Measurements from ENCODE around the gene SFXN5. TPM values are rescaled to one million over a fixed set of nuclear protein-coding genes. Genes with fewer than 3 reads are reported as not detected.

The SFXN5 gene
- total RNA-seq, 1 experiment from 2014 or later, result 22.0 TPM

DNA sequence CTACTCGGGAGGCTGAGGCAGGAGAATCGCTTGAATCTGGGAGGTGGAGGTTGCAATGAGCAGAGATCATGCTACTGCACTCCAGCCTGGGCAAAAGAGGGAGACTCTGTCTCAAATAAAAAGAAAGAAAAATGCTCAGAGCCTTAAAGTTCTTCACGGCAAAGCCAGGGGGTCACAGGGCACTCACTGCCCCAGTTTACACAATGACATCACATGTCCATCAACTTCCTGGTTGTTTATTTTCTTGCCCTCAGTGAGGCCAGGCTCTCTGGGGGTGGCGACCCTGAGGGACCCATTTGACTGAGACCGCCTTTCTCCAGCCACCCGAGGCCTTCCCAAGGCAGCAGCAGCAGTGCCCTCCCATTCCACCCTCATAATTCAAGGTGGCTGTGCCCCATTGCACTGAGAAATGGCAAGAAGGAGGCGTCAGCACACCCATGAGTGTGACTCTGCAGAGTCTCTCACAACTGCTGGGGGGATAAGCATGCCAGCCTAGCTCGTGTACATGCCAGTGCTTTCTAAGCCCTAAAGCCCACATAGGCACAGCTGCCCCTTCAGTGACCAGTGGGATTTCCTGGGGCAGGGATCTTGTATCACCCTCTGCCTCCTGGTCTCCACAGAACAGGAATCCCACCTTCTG, 50.0 kb downstream of the SFXN5 start:
- no peak overlapping the region for H2AFZ ChIP-seq (ENCODE audit: low read length)
- DNase-seq, result no peak
- CTCF ChIA-PET, result no interaction called here
- POLR2A ChIA-PET (ENCODE audit: unreplicated experiment), result no interaction called here
- no peak overlapping the region for H3K4me2 ChIP-seq (ENCODE audit: low read length)
- H3K79me2 ChIP-seq (ENCODE audit: low read length), result no peaks in the 10 kb centered on the region
- BruUV-seq (replicated peaks), result no TSS peak
- TF ChIP-seq, protein P1, sequence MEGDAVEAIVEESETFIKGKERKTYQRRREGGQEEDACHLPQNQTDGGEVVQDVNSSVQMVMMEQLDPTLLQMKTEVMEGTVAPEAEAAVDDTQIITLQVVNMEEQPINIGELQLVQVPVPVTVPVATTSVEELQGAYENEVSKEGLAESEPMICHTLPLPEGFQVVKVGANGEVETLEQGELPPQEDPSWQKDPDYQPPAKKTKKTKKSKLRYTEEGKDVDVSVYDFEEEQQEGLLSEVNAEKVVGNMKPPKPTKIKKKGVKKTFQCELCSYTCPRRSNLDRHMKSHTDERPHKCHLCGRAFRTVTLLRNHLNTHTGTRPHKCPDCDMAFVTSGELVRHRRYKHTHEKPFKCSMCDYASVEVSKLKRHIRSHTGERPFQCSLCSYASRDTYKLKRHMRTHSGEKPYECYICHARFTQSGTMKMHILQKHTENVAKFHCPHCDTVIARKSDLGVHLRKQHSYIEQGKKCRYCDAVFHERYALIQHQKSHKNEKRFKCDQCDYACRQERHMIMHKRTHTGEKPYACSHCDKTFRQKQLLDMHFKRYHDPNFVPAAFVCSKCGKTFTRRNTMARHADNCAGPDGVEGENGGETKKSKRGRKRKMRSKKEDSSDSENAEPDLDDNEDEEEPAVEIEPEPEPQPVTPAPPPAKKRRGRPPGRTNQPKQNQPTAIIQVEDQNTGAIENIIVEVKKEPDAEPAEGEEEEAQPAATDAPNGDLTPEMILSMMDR (conservative IDR thresholded peaks at IDR 0.05; ENCODE audit: low read depth, low read length), result no peak
- TF ChIP-seq EZH2phosphoT487 (IDR thresholded peaks at IDR 0.05; ENCODE audit: borderline replicate concordance, low read length) (no peak), EZH2 (IDR thresholded peaks at IDR 0.05; ENCODE audit: low read length, unreplicated experiment) (no peak)
- H4K20me1 ChIP-seq (ENCODE audit: low read length), result no peaks in the 10 kb centered on the region
- H3K4me1 ChIP-seq (ENCODE audit: insufficient read depth, low read length), result no peaks in the 10 kb centered on the region; the same call in 1 of the 2 replicates
- no peak overlapping the region for H3K27ac ChIP-seq (ENCODE audit: low read length)
- peaks cover 10% of the 10 kb centered on the region; the same call in 1 of the 2 replicates for H3K36me3 ChIP-seq (ENCODE audit: low read depth, low read length)
- no peak overlapping the region for H3K4me3 ChIP-seq (ENCODE audit: low read length)
- ATAC-seq, result no peak
- no peaks in the 10 kb centered on the region for H3K9me3 ChIP-seq (ENCODE audit: low read length)
- no peaks in the 10 kb centered on the region for H3K27me3 ChIP-seq (ENCODE audit: low read length)
- intact Hi-C loops (cut with micrococcal nuclease), result no loop called here
- H3K9ac ChIP-seq (ENCODE audit: low read length), result no peak overlapping the region
- H3K9me2 ChIP-seq (replicated peaks; ENCODE audit: low read length), result no peaks in the 10 kb centered on the region
- H3F3A ChIP-seq (ENCODE audit: low read length, unreplicated experiment), result no peaks in the 10 kb centered on the region

DNA sequence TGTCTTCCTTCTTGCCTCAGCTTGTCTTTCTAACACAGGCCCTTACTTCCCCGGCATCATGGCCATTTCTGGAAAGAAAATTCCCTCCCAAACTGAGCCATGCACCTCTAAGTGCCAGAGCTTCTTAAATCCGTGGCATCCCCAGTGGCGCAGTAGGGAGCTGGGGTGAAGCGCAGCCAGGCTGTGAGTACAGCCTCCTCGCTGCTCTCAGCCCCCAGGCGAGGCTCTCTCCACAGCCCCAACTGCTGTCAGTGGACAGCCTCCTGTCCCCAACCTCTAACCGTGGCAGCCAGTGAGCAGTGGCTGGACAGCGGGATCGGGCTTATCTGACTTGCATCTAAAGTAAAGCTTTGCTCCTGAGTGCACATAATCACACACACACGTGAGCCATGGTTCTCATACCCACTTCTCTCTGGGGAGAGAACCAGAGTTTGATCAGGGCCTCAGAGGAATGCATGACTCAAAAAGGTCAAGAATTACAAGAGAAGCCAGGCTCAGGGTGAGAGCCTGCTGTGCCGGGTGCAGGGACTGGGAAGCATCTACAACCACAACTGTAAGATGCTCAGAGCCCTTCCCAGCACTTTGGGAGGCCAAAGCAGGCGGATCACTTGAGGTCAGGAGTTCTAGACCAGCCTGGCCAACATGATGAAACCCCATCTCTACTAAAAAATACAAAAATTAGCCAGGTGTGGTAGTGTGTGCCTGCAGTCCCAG, 50.7 kb downstream of the SFXN5 start:
- H3K4me1 ChIP-seq (ENCODE audit: insufficient read depth, low read length), result no peaks in the 10 kb centered on the region; the same call in 1 of the 2 replicates
- H4K20me1 ChIP-seq (ENCODE audit: low read length), result no peaks in the 10 kb centered on the region
- TF ChIP-seq EZH2phosphoT487 (IDR thresholded peaks at IDR 0.05; ENCODE audit: borderline replicate concordance, low read length), result no peak
- no peak for TF ChIP-seq EZH2 (IDR thresholded peaks at IDR 0.05; ENCODE audit: low read length, unreplicated experiment)
- TF ChIP-seq, protein P1 (conservative IDR thresholded peaks at IDR 0.05; ENCODE audit: low read depth, low read length), result no peak
- no peaks in the 10 kb centered on the region for H3F3A ChIP-seq (ENCODE audit: low read length, unreplicated experiment)
- CTCF ChIA-PET, result no interaction called here
- no peaks in the 10 kb centered on the region for H3K9me3 ChIP-seq (ENCODE audit: low read length)
- no peaks in the 10 kb centered on the region for H3K27me3 ChIP-seq (ENCODE audit: low read length)
- no peaks in the 10 kb centered on the region for H3K9me2 ChIP-seq (replicated peaks; ENCODE audit: low read length)
- no peak overlapping the region for H3K4me2 ChIP-seq (ENCODE audit: low read length)
- ATAC-seq (peak; percentile 31; the same call in 1 of the 2 replicates), DNase-seq (peak; percentile 47)
- POLR2A ChIA-PET (ENCODE audit: unreplicated experiment), result no interaction called here
- H3K4me3 ChIP-seq (ENCODE audit: low read length), result no peak overlapping the region
- H3K27ac ChIP-seq (ENCODE audit: low read length), result no peak overlapping the region
- intact Hi-C loops (cut with micrococcal nuclease), result no loop called here
- no peak overlapping the region for H3K9ac ChIP-seq (ENCODE audit: low read length)
- H2AFZ ChIP-seq (ENCODE audit: low read length), result no peak overlapping the region
- no peaks in the 10 kb centered on the region for H3K79me2 ChIP-seq (ENCODE audit: low read length)
- no TSS peak for BruUV-seq (replicated peaks)
- H3K36me3 ChIP-seq (ENCODE audit: low read depth, low read length), result peaks cover 10% of the 10 kb centered on the region; the same call in 1 of the 2 replicates

DNA sequence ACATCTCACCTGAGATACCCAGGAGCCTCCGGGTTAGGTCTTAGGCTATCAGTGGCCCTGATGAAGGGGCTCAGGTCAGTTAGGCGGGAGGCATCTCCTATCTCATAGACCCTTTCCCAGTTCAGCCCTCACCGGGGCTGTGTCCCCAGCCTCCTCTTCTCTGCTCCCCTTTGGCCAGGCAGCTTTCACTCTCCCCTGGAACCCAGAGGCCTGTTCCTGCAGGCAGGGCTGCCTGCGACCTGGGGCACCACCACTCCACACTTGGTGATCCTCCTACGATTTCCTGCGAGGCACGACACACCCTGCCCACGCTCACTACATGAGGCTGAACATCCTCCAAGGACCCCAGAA, 51.2 kb downstream of the SFXN5 start:
- intact Hi-C loops (cut with micrococcal nuclease), result no loop called here
- Histone ChIP-seq H3K36me3 (ENCODE audit: low read depth, low read length) (peaks cover 10% of the 10 kb centered on the region; the same call in 1 of the 2 replicates), H3K9me2 (replicated peaks; ENCODE audit: low read length) (no peaks in the 10 kb centered on the region), H3K9ac (ENCODE audit: low read length) (no peak overlapping the region), H3F3A (ENCODE audit: low read length, unreplicated experiment) (no peaks in the 10 kb centered on the region), H4K20me1 (ENCODE audit: low read length) (no peaks in the 10 kb centered on the region), H2AFZ (ENCODE audit: low read length) (no peak overlapping the region), H3K27ac (ENCODE audit: low read length) (no peak overlapping the region), H3K4me1 (ENCODE audit: insufficient read depth, low read length) (no peaks in the 10 kb centered on the region; the same call in 1 of the 2 replicates), H3K27me3 (ENCODE audit: low read length) (no peaks in the 10 kb centered on the region), H3K4me3 (ENCODE audit: low read length) (no peak overlapping the region), H3K4me2 (ENCODE audit: low read length) (no peak overlapping the region), H3K9me3 (ENCODE audit: low read length) (no peaks in the 10 kb centered on the region), H3K79me2 (ENCODE audit: low read length) (no peaks in the 10 kb centered on the region)
- TF ChIP-seq, protein P1 (conservative IDR thresholded peaks at IDR 0.05; ENCODE audit: low read depth, low read length), result no peak
- TF ChIP-seq EZH2 (IDR thresholded peaks at IDR 0.05; ENCODE audit: low read length, unreplicated experiment) (no peak), EZH2phosphoT487 (IDR thresholded peaks at IDR 0.05; ENCODE audit: borderline replicate concordance, low read length) (no peak)
- no TSS peak for BruUV-seq (replicated peaks)
- CTCF ChIA-PET, result no interaction called here
- POLR2A ChIA-PET (ENCODE audit: unreplicated experiment), result no interaction called here
- ATAC-seq (no peak), DNase-seq (no peak)
